Measurements from ENCODE around the gene HMGCS2.

GRCh38 chr1:119790451-119791198 lies 21.9 kb upstream of the HMGCS2 start:
- TF ChIP-seq POLR2A (IDR thresholded peaks at IDR 0.05) (no peak), CTCF (IDR thresholded peaks at IDR 0.05) (no peak)

All from body of pancreas (tissue), 4 donors.